ENCODE data around the gene TRMO. TPM values are rescaled to one million over a fixed set of nuclear protein-coding genes. Genes with fewer than 3 reads are reported as not detected.
"Not testable (repeated sequence)": the region's sequence is repeated elsewhere in the genome, so short reads cannot be mapped to it uniquely, and the experiment has no call there.

The TRMO gene
- total RNA-seq, 1 experiment from 2014 or later, result 10.0 TPM

- TF ChIP-seq CTCF (IDR thresholded peaks at IDR 0.05; ENCODE audit: insufficient read depth in 1 of 2, low read depth in 1 of 2, low read length in 1 of 2, severe bottlenecking in 1 of 2, unreplicated experiment in 1 of 2), result peak; percentile 74 to 76
- no peaks in the 10 kb centered on the region for H3K36me3 ChIP-seq (ENCODE audit: control insufficient read depth, insufficient read depth, low read length)
- no peaks in the 10 kb centered on the region for H3K27me3 ChIP-seq (replicated peaks; ENCODE audit: control insufficient read depth, insufficient read depth, low read length)
- no peak overlapping the region for H3K4me3 ChIP-seq (ENCODE audit: low read depth, low read length)
- H3K9me3 ChIP-seq, result no peaks in the 10 kb centered on the region
- peak; percentile 70 to 77 for DNase-seq
- no peak overlapping the region for H3K27ac Mint-ChIP-seq (ENCODE audit: unreplicated experiment)
- ChIA-PET CTCF (interaction anchor here (1.2 to 1.3 kb wide), 2 partner anchors 32 to 102 kb away, joined by 3 to 6 read pairs; partner anchors contain the start of genes NANS and TRMO), POLR2A (no interaction called here)
- peaks cover 6% of the 10 kb centered on the region for H3K27me3 Mint-ChIP-seq (ENCODE audit: insufficient read depth, unreplicated experiment)
- H3K9me3 Mint-ChIP-seq (ENCODE audit: unreplicated experiment), result no peaks in the 10 kb centered on the region
- no TSS peak for BruUV-seq (replicated peaks)
- no peaks in the 10 kb centered on the region for H3K36me3 Mint-ChIP-seq (ENCODE audit: insufficient read depth, unreplicated experiment)
- H3K4me3 Mint-ChIP-seq (ENCODE audit: unreplicated experiment), result no peak overlapping the region
- H3K4me1 ChIP-seq, result no peaks in the 10 kb centered on the region
- intact Hi-C loops (cut with micrococcal nuclease; ENCODE audit: unreplicated experiment), result loop anchor here (1.0 to 2.0 kb wide), 2 partner anchors 31 to 244 kb away; no protein-coding TSS in a partner anchor
- no peaks in the 10 kb centered on the region for H3K4me1 Mint-ChIP-seq (ENCODE audit: low read depth, unreplicated experiment)
These were observed 32.3 kb upstream of the TRMO start for GRCh38 chr9:97954550-97954989.

GRCh38 chr9:97950873-97951272, 28.6 kb upstream of the TRMO start:
- peaks cover 15% of the 10 kb centered on the region for H3K27me3 Mint-ChIP-seq (ENCODE audit: insufficient read depth, unreplicated experiment)
- H3K4me3 Mint-ChIP-seq (ENCODE audit: unreplicated experiment); BruUV-seq (replicated peaks); H3K4me1 ChIP-seq; H3K27me3 ChIP-seq (replicated peaks; ENCODE audit: control insufficient read depth, insufficient read depth, low read length); CTCF ChIA-PET; H3K9me3 ChIP-seq; H3K36me3 ChIP-seq (ENCODE audit: control insufficient read depth, insufficient read depth, low read length); H3K9me3 Mint-ChIP-seq (ENCODE audit: unreplicated experiment); intact Hi-C loops (cut with micrococcal nuclease; ENCODE audit: unreplicated experiment); POLR2A ChIA-PET; H3K27ac Mint-ChIP-seq (ENCODE audit: unreplicated experiment); H3K4me1 Mint-ChIP-seq (ENCODE audit: low read depth, unreplicated experiment); H3K36me3 Mint-ChIP-seq (ENCODE audit: insufficient read depth, unreplicated experiment); H3K4me3 ChIP-seq (ENCODE audit: low read depth, low read length): not testable (repeated sequence)
- peak; percentile 20 to 48 for DNase-seq

GRCh38 chr9:97947094-97947493, 24.8 kb upstream of the TRMO start:
- intact Hi-C loops (cut with micrococcal nuclease; ENCODE audit: unreplicated experiment); POLR2A ChIA-PET; H3K9me3 Mint-ChIP-seq (ENCODE audit: unreplicated experiment); H3K9me3 ChIP-seq; H3K36me3 ChIP-seq (ENCODE audit: control insufficient read depth, insufficient read depth, low read length); H3K4me3 Mint-ChIP-seq (ENCODE audit: unreplicated experiment); DNase-seq; CTCF ChIA-PET; BruUV-seq (replicated peaks); H3K4me1 ChIP-seq; H3K27ac Mint-ChIP-seq (ENCODE audit: unreplicated experiment); H3K27me3 ChIP-seq (replicated peaks; ENCODE audit: control insufficient read depth, insufficient read depth, low read length); H3K36me3 Mint-ChIP-seq (ENCODE audit: insufficient read depth, unreplicated experiment); H3K4me3 ChIP-seq (ENCODE audit: low read depth, low read length); H3K4me1 Mint-ChIP-seq (ENCODE audit: low read depth, unreplicated experiment): not testable (repeated sequence)
- H3K27me3 Mint-ChIP-seq (ENCODE audit: insufficient read depth, unreplicated experiment), result peaks cover 15% of the 10 kb centered on the region

GRCh38 chr9:97945470-97945869, 23.2 kb upstream of the TRMO start:
- H3K27me3 ChIP-seq (replicated peaks; ENCODE audit: control insufficient read depth, insufficient read depth, low read length); H3K4me1 ChIP-seq; H3K4me3 ChIP-seq (ENCODE audit: low read depth, low read length); H3K36me3 ChIP-seq (ENCODE audit: control insufficient read depth, insufficient read depth, low read length); intact Hi-C loops (cut with micrococcal nuclease; ENCODE audit: unreplicated experiment); POLR2A ChIA-PET; BruUV-seq (replicated peaks); CTCF ChIA-PET; H3K27ac Mint-ChIP-seq (ENCODE audit: unreplicated experiment); H3K4me3 Mint-ChIP-seq (ENCODE audit: unreplicated experiment); DNase-seq; H3K9me3 Mint-ChIP-seq (ENCODE audit: unreplicated experiment); H3K9me3 ChIP-seq; H3K36me3 Mint-ChIP-seq (ENCODE audit: insufficient read depth, unreplicated experiment); H3K4me1 Mint-ChIP-seq (ENCODE audit: low read depth, unreplicated experiment): not testable (repeated sequence)
- peaks cover 24% of the 10 kb centered on the region for H3K27me3 Mint-ChIP-seq (ENCODE audit: insufficient read depth, unreplicated experiment)

All from Caco-2 (cell line).